ENCODE measurements around the gene EYA2.

Gene EYA2

GRCh38 chr20:46999801-47000465, 105.3 kb downstream of the EYA2 start:
- no peak overlapping the region for H3K4me3 ChIP-seq (ENCODE audit: control insufficient read depth, low read depth, low read length)
- no peak for TF ChIP-seq CTCF (IDR thresholded peaks at IDR 0.05; ENCODE audit: control insufficient read depth, insufficient read depth, low read depth, low read length, missing control alignments)
- DNase-seq (ENCODE audit: low read depth), result no peak

GRCh38 chr20:47003223-47003622, 108.6 kb downstream of the EYA2 start:
- no peak for TF ChIP-seq CTCF (IDR thresholded peaks at IDR 0.05; ENCODE audit: control insufficient read depth, insufficient read depth, low read depth, low read length, missing control alignments)
- H3K4me3 ChIP-seq (ENCODE audit: control insufficient read depth, low read depth, low read length), result no peak overlapping the region
- no peak for DNase-seq (ENCODE audit: low read depth)

GRCh38 chr20:47004179-47004578, 109.5 kb downstream of the EYA2 start:
- no peak for DNase-seq (ENCODE audit: low read depth)
- no peak overlapping the region for H3K4me3 ChIP-seq (ENCODE audit: control insufficient read depth, low read depth, low read length)
- no peak for TF ChIP-seq CTCF (IDR thresholded peaks at IDR 0.05; ENCODE audit: control insufficient read depth, insufficient read depth, low read depth, low read length, missing control alignments)

GRCh38 chr20:47007826-47008655, 113.4 kb downstream of the EYA2 start:
- no peak for DNase-seq (ENCODE audit: low read depth)
- TF ChIP-seq CTCF (IDR thresholded peaks at IDR 0.05; ENCODE audit: control insufficient read depth, insufficient read depth, low read depth, low read length, missing control alignments), result no peak
- no peak overlapping the region for H3K4me3 ChIP-seq (ENCODE audit: control insufficient read depth, low read depth, low read length)

- TF ChIP-seq CTCF (IDR thresholded peaks at IDR 0.05; ENCODE audit: control insufficient read depth, insufficient read depth, low read depth, low read length, missing control alignments), result no peak
- DNase-seq (ENCODE audit: low read depth), result no peak
These were observed 114.3 kb downstream of the EYA2 start for GRCh38 chr20:47008842-47009518.

GRCh38 chr20:47009784-47010183, 115.1 kb downstream of the EYA2 start:
- TF ChIP-seq CTCF (IDR thresholded peaks at IDR 0.05; ENCODE audit: control insufficient read depth, insufficient read depth, low read depth, low read length, missing control alignments), result no peak
- DNase-seq (ENCODE audit: low read depth), result no peak
- H3K4me3 ChIP-seq (ENCODE audit: control insufficient read depth, low read depth, low read length), result no peak overlapping the region

More at GRCh38 chr20:47008842-47009518, 114.3 kb downstream of the EYA2 start:
- no peak overlapping the region for H3K4me3 ChIP-seq (ENCODE audit: control insufficient read depth, low read depth, low read length)
